H9 (cell line): ENCODE measurements around the gene XCR1. TPM values are rescaled to one million over a fixed set of nuclear protein-coding genes. Genes with fewer than 3 reads are reported as not detected.

Experiments
- DNase-seq: peaks from one replicate; pipeline ENCODE4 v3.0.0-alpha.2; 2017
- H2AFZ ChIP-seq: one replicate; pipeline ENCODE4 v1.6.1; 2013; ENCODE audit warnings: mild to moderate bottlenecking, low read length, control low read depth, moderate library complexity
- H2AK5ac ChIP-seq: 2 replicates; pipeline ENCODE4 v1.6.1; 2013; ENCODE audit warnings: low read length, control low read depth, mixed read lengths; ENCODE audit not compliant: insufficient read length
- H2BK120ac ChIP-seq: one replicate; pipeline ENCODE4 v1.6.1; 2013; ENCODE audit warnings: low read depth, mild to moderate bottlenecking, low read length, control low read depth, inconsistent platforms; ENCODE audit not compliant: poor library complexity, severe bottlenecking
- H2BK12ac ChIP-seq: 2 replicates; pipeline ENCODE4 v1.6.1; 2013; ENCODE audit warnings: low read length, control low read depth, mixed read lengths, low read depth; ENCODE audit not compliant: insufficient read length
- H2BK15ac ChIP-seq: 2 replicates; pipeline ENCODE4 v1.6.1; 2013; ENCODE audit warnings: low read depth, low read length, control low read depth
- H2BK20ac ChIP-seq: one replicate; pipeline ENCODE4 v1.6.1; 2013; ENCODE audit warnings: low read depth, mild to moderate bottlenecking, low read length, control low read depth, inconsistent platforms; ENCODE audit not compliant: poor library complexity, severe bottlenecking
- H2BK5ac ChIP-seq: 2 replicates; pipeline ENCODE4 v1.6.1; 2013; ENCODE audit warnings: low read length, control low read depth, mixed read lengths; ENCODE audit not compliant: insufficient read length
- H3K14ac ChIP-seq: 2 replicates; pipeline ENCODE4 v1.6.1; 2013; ENCODE audit warnings: low read length, control low read depth; ENCODE audit not compliant: insufficient read depth
- H3K18ac ChIP-seq: 2 replicates; pipeline ENCODE4 v1.6.1; 2013; ENCODE audit warnings: low read depth, mild to moderate bottlenecking, mixed read lengths, low read length, control low read depth; ENCODE audit not compliant: insufficient read length
- H3K23ac ChIP-seq: 2 replicates; pipeline ENCODE4 v1.6.1; 2013; ENCODE audit warnings: low read length, control low read depth, mixed read lengths, low read depth; ENCODE audit not compliant: insufficient read length
- H3K23me2 ChIP-seq: 2 replicates; pipeline ENCODE4 v1.6.1; 2013; ENCODE audit warnings: low read depth, mild to moderate bottlenecking, mixed read lengths, low read length, control low read depth; ENCODE audit not compliant: insufficient read length, poor library complexity, severe bottlenecking
- H3K27ac ChIP-seq: 2 replicates; pipeline ENCODE4 v1.5.1; 2013; ENCODE audit warnings: low read length, control low read depth, mixed read lengths, low read depth; ENCODE audit not compliant: insufficient read length
- H3K27me3 ChIP-seq: 2 replicates; pipeline ENCODE4 v1.6.1; 2013; ENCODE audit warnings: low read length, control low read depth, inconsistent platforms; ENCODE audit not compliant: insufficient read depth
- H3K4ac ChIP-seq: 2 replicates; pipeline ENCODE4 v1.6.1; 2013; ENCODE audit warnings: low read depth, mild to moderate bottlenecking, control low read depth, inconsistent platforms, low read length, moderate library complexity
- H3K4me1 ChIP-seq: 2 replicates; pipeline ENCODE4 v1.6.1; 2013; ENCODE audit warnings: low read length, control low read depth, inconsistent platforms; ENCODE audit not compliant: insufficient read depth
- H3K4me2 ChIP-seq: 2 replicates; pipeline ENCODE4 v1.6.1; 2013; ENCODE audit warnings: low read length, control low read depth, mixed read lengths; ENCODE audit not compliant: insufficient read length, insufficient read depth
- H3K56ac ChIP-seq: 2 replicates; pipeline ENCODE4 v1.6.1; 2013; ENCODE audit warnings: low read depth, mild to moderate bottlenecking, mixed read lengths, low read length, control low read depth; ENCODE audit not compliant: insufficient read length
- H3K79me1 ChIP-seq: 2 replicates; pipeline ENCODE4 v1.6.1; 2013; ENCODE audit warnings: low read depth, mild to moderate bottlenecking, moderate library complexity, low read length, control low read depth, inconsistent platforms; ENCODE audit not compliant: insufficient read depth, poor library complexity, severe bottlenecking
- H3K79me2 ChIP-seq: 2 replicates; pipeline ENCODE4 v1.6.1; 2013; ENCODE audit warnings: low read length, control low read depth, inconsistent platforms; ENCODE audit not compliant: insufficient read depth
- H3K9ac ChIP-seq: 2 replicates; pipeline ENCODE4 v1.6.1; 2013; ENCODE audit warnings: low read length, control low read depth, mixed read lengths; ENCODE audit not compliant: insufficient read length; ENCODE audit errors: extremely low read depth
- H3K9me3 ChIP-seq: one replicate; pipeline ENCODE4 v1.6.1; 2013; ENCODE audit warnings: low read depth, low read length, inconsistent platforms; ENCODE audit not compliant: control insufficient read depth
- H3T11ph ChIP-seq: one replicate; pipeline ENCODE4 v1.6.1; 2013; ENCODE audit warnings: mild to moderate bottlenecking, low read length, control low read depth, inconsistent platforms
- H4K20me1 ChIP-seq: one replicate; pipeline ENCODE4 v1.6.1; 2013; ENCODE audit not compliant: control insufficient read depth, insufficient read length, insufficient read depth
- H4K5ac ChIP-seq: 2 replicates; pipeline ENCODE4 v1.6.1; 2013; ENCODE audit warnings: low read depth, mild to moderate bottlenecking, mixed read lengths, low read length, control low read depth; ENCODE audit not compliant: insufficient read length
- H4K8ac ChIP-seq: replicated peaks from 2 replicates; pipeline ENCODE4 v1.6.1; 2013; ENCODE audit warnings: low read length, control low read depth, mixed read lengths, low read depth; ENCODE audit not compliant: insufficient read length
- H4K91ac ChIP-seq: 2 replicates; pipeline ENCODE4 v1.6.1; 2013; ENCODE audit warnings: low read depth, mild to moderate bottlenecking, moderate library complexity, mixed read lengths, low read length, control low read depth; ENCODE audit not compliant: insufficient read length
- H3K27ac Mint-ChIP-seq, 3 experiments: 2 replicates in 2 of 3; 3 replicates in 1 of 3; pipeline ENCODE4 v1.8.0; 2020 to 2021; ENCODE audit warnings: mixed read lengths in 3 of 3, mild to moderate bottlenecking in 1 of 3, moderate library complexity in 1 of 3
- H3K27me3 Mint-ChIP-seq: 2 replicates; pipeline ENCODE4 v1.8.0; 2021; ENCODE audit warnings: low read depth, mild to moderate bottlenecking, moderate library complexity, mixed read lengths
- H3K36me3 Mint-ChIP-seq, 3 experiments: 2 replicates in 2 of 3; 3 replicates in 1 of 3; pipeline ENCODE4 v1.8.0; 2020 to 2021; ENCODE audit warnings: low read depth in 3 of 3, mixed read lengths in 3 of 3; ENCODE audit not compliant: insufficient read depth in 1 of 3
- H3K4me1 Mint-ChIP-seq, 2 experiments: 2 replicates each; pipeline ENCODE4 v1.8.0; 2020; ENCODE audit warnings: mixed read lengths in 2 of 2
- H3K4me3 Mint-ChIP-seq, 2 experiments: 2 replicates in 1 of 2; 3 replicates in 1 of 2; pipeline ENCODE4 v1.8.0; 2020 to 2021; ENCODE audit warnings: mild to moderate bottlenecking in 2 of 2, mixed read lengths in 2 of 2, moderate library complexity in 1 of 2
- H3K9me3 Mint-ChIP-seq, 2 experiments: 2 replicates in 1 of 2; 3 replicates in 1 of 2; pipeline ENCODE4 v1.8.0; 2020; ENCODE audit warnings: mild to moderate bottlenecking in 2 of 2, mixed read lengths in 2 of 2, moderate library complexity in 1 of 2
- WGBS: extraction: QIAGEN DNeasy Blood & Tissue Kit; methylation state at CpG from one replicate; pipeline ENCODE4 v1.1.7; 2013; ENCODE audit warnings: missing lambda C conversion rate, low lambda C conversion rate, mixed read lengths; ENCODE audit not compliant: insufficient read length; ENCODE audit errors: extremely low coverage; 5-methylcytosine and 5-hydroxymethylcytosine counted together
- total RNA-seq: library from RNA; stranded (reverse); gene quantifications from 2 replicates; pipeline ENCODE4 v1.2.1, GENCODE V29; 2021
- TF ChIP-seq, protein P1 (sequence below): fragments of 200-600 bp; sonication (generic); conservative IDR thresholded peaks from 3 replicates; pipeline ENCODE4 v1.8.0; 2021; ENCODE audit warnings: antibody characterized with exemption, mild to moderate bottlenecking

Gene XCR1
- total RNA-seq, 1 experiment from 2014 or later, result not detected

DNA sequence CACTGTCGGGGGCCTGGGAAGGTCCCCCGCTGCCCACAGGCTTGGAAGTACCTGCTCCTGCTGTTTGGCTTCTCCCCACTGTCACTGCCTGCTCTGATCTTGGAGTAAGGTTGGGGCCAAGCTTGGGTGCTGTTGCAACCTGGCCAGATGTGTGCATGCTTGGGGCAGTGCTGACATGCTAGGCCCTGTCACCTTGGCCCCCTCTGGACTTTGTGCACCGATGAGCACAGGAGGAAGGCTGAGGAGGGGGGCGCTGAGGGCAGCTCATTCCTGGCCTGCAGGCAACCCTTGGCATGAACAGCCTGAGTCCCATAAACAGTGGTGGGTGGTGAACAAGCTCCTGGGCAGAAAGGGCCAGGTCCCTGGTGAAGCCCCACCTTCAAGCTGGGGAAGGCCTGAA lies 4.0 kb upstream of the XCR1 start:
- TF ChIP-seq, protein P1, sequence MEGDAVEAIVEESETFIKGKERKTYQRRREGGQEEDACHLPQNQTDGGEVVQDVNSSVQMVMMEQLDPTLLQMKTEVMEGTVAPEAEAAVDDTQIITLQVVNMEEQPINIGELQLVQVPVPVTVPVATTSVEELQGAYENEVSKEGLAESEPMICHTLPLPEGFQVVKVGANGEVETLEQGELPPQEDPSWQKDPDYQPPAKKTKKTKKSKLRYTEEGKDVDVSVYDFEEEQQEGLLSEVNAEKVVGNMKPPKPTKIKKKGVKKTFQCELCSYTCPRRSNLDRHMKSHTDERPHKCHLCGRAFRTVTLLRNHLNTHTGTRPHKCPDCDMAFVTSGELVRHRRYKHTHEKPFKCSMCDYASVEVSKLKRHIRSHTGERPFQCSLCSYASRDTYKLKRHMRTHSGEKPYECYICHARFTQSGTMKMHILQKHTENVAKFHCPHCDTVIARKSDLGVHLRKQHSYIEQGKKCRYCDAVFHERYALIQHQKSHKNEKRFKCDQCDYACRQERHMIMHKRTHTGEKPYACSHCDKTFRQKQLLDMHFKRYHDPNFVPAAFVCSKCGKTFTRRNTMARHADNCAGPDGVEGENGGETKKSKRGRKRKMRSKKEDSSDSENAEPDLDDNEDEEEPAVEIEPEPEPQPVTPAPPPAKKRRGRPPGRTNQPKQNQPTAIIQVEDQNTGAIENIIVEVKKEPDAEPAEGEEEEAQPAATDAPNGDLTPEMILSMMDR, result no peak
- peaks cover 15 to 17% of the 10 kb centered on the region in 2 experiments for H3K9me3 Mint-ChIP-seq
- Histone ChIP-seq H3K23me2 (no peaks in the 10 kb centered on the region), H3K9ac (no peak overlapping the region), H2AK5ac (no peak overlapping the region), H3K56ac (no peak overlapping the region), H3K79me1 (no peaks in the 10 kb centered on the region), H4K91ac (no peak overlapping the region), H3T11ph (no peak overlapping the region), H3K14ac (peak overlapping the region; percentile 47; the same call in 1 of the 2 replicates), H4K20me1 (no peaks in the 10 kb centered on the region), H3K79me2 (no peaks in the 10 kb centered on the region), H4K8ac (no peak overlapping the region), H3K4me2 (no peak overlapping the region), H3K27me3 (no peaks in the 10 kb centered on the region), H2BK120ac (no peak overlapping the region), H3K4me1 (no peaks in the 10 kb centered on the region), H2AFZ (no peak overlapping the region), H3K9me3 (peaks cover 8% of the 10 kb centered on the region), H2BK5ac (no peak overlapping the region), H3K27ac (no peak overlapping the region), H3K23ac (no peak overlapping the region), H2BK20ac (no peak overlapping the region), H2BK12ac (no peak overlapping the region), H3K18ac (no peak overlapping the region), H4K5ac (no peak overlapping the region), H3K4ac (no peak overlapping the region), H2BK15ac (no peak overlapping the region)
- H3K27ac Mint-ChIP-seq, result no peak overlapping the region
- no CpG with 5 or more reads among the region's 4 CpGs for WGBS
- H3K36me3 Mint-ChIP-seq, result peaks cover 0 to 8% (median 6%) of the 10 kb centered on the region in 3 experiments; a peak in 4 of 7 replicates
- H3K27me3 Mint-ChIP-seq, result no peaks in the 10 kb centered on the region
- no peaks in the 10 kb centered on the region for H3K4me1 Mint-ChIP-seq
- no peak for DNase-seq
- H3K4me3 Mint-ChIP-seq, result no peak overlapping the region
